HEK293T (cell line): ENCODE data around the gene FARP1.

Experiments used
- ARNT ChIP-seq: fragments of 450-650 bp; IDR thresholded peaks from 2 replicates; pipeline ENCODE4 v1.6.1; 2017; ENCODE audit warnings: mild to moderate bottlenecking
- BHLHE40 ChIP-seq: fragments of 450-650 bp; IDR thresholded peaks from 2 replicates; pipeline ENCODE4 v1.6.1; 2016; ENCODE audit warnings: mild to moderate bottlenecking, moderate library complexity, borderline replicate concordance
- CTBP1 ChIP-seq: fragments of 450-650 bp; IDR thresholded peaks from 2 replicates; pipeline ENCODE4 v1.6.1; 2016; ENCODE audit warnings: borderline replicate concordance
- ELF4 ChIP-seq: fragments of 450-650 bp; IDR thresholded peaks from 2 replicates; pipeline ENCODE4 v1.6.1; 2017; ENCODE audit warnings: antibody characterized with exemption
- FOXA1 ChIP-seq: fragments of 450-650 bp; IDR thresholded peaks from 2 replicates; pipeline ENCODE4 v1.6.1; 2016; ENCODE audit warnings: mild to moderate bottlenecking
- FOXK2 ChIP-seq: fragments of 450-650 bp; IDR thresholded peaks from 2 replicates; pipeline ENCODE4 v1.6.1; 2016; ENCODE audit warnings: mild to moderate bottlenecking
- FOXM1 ChIP-seq: fragments of 450-650 bp; IDR thresholded peaks from 2 replicates; pipeline ENCODE4 v1.6.1; 2017; ENCODE audit warnings: mild to moderate bottlenecking, borderline replicate concordance
- HDGF ChIP-seq: fragments of 450-650 bp; IDR thresholded peaks from 2 replicates; pipeline ENCODE4 v1.6.1; 2017; ENCODE audit warnings: antibody characterized with exemption, borderline replicate concordance
- L3MBTL2 ChIP-seq: fragments of 450-650 bp; conservative IDR thresholded peaks from 2 replicates; pipeline ENCODE4 v1.6.1; 2016; ENCODE audit warnings: mild to moderate bottlenecking
- LEF1 ChIP-seq: fragments of 450-650 bp; IDR thresholded peaks from 2 replicates; pipeline ENCODE4 v1.6.1; 2017; ENCODE audit warnings: mild to moderate bottlenecking, borderline replicate concordance
- NFRKB ChIP-seq: fragments of 450-650 bp; IDR thresholded peaks from 2 replicates; pipeline ENCODE4 v1.6.1; 2016; ENCODE audit warnings: mild to moderate bottlenecking, moderate library complexity
- SP1 ChIP-seq: fragments of 450-650 bp; IDR thresholded peaks from 2 replicates; pipeline ENCODE4 v1.6.1; 2017
- SUZ12 ChIP-seq: fragments of 450-650 bp; IDR thresholded peaks from 2 replicates; pipeline ENCODE4 v1.6.1; 2016; ENCODE audit warnings: mild to moderate bottlenecking
- ZNF384 ChIP-seq: fragments of 450-650 bp; IDR thresholded peaks from 2 replicates; pipeline ENCODE4 v1.6.1; 2016

DNA sequence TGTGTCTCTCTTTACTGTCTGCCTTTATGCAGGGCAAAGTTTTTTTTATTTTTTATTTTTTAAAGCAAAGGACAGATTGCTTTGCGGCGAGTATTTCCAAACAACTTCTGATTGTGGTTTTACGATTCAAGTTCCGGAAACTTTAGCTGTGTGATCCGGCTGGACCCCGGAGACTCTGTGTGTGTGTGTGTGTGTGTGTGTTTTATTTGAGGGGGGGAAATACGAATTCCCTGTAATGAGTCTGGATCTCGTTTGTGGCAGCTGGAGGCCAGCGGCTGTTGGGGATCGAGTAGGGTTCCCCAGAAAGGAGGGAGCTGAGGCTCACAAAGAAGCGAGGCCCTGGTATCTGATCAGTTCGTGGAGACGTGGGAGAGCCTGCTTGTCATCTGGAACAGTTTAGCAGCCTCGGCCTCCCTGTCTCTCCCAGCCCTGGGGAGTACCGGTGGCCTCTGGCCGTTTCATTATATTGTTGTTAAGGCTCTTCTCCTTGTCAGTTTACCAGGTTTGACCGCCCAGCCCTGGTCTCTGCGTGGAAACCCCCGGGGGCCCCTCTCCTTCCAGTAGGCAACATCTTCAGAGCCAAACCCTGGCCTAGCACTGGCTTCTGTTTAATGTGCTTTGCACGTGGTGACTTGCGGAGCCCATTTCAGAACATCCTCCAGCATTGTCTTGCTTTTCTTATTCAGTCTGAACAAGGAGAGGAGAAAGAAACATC lies 1.3 kb downstream of the FARP1 start:
- no peak for TF ChIP-seq FOXM1
- TF ChIP-seq L3MBTL2: no peak; the same call in 1 of the 2 replicates
- no peak for TF ChIP-seq SUZ12
- TF ChIP-seq BHLHE40: no peak
- no peak for TF ChIP-seq CTBP1
- no peak for TF ChIP-seq FOXK2
- no peak for TF ChIP-seq SP1
- no peak for TF ChIP-seq NFRKB
- TF ChIP-seq HDGF: no peak
- no peak for TF ChIP-seq LEF1
- no peak for TF ChIP-seq ZNF384
- no peak for TF ChIP-seq ELF4
- TF ChIP-seq ARNT: no peak
- no peak for TF ChIP-seq FOXA1
